ENCODE measurements around the gene HMCN2. TPM values are rescaled to one million over a fixed set of nuclear protein-coding genes. Genes with fewer than 3 reads are reported as not detected.

Gene HMCN2
- polyA plus RNA-seq, 2 of the 4 experiments (the other 2 are of a cell fraction), result 0.01 TPM; not detected in 1

GRCh38 chr9:130341839-130342713, 76.5 kb downstream of the HMCN2 start:
- no peak overlapping the region for H3K4me3 ChIP-seq
- no peaks in the 10 kb centered on the region for H3K4me1 ChIP-seq
- H3K27ac ChIP-seq, result no peak overlapping the region
- FAIRE-seq, result no peak
- TF ChIP-seq KDM1A (IDR thresholded peaks at IDR 0.05; ENCODE audit: low read depth), result no peak
- no peak for TF ChIP-seq POLR2AphosphoS2 (conservative IDR thresholded peaks at IDR 0.05; ENCODE audit: low read length)
- TF ChIP-seq ZC3H11A (IDR thresholded peaks at IDR 0.05), result peak; percentile 87
- no peak for TF ChIP-seq CHD2 (IDR thresholded peaks at IDR 0.05; ENCODE audit: low read length, partially characterized antibody)
- TF ChIP-seq NR3C1 (IDR thresholded peaks at IDR 0.05), result no peak
- TF ChIP-seq, protein P1, sequence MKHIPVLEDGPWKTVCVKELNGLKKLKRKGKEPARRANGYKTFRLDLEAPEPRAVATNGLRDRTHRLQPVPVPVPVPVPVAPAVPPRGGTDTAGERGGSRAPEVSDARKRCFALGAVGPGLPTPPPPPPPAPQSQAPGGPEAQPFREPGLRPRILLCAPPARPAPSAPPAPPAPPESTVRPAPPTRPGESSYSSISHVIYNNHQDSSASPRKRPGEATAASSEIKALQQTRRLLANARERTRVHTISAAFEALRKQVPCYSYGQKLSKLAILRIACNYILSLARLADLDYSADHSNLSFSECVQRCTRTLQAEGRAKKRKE (CRISPR knock-in tag; IDR thresholded peaks at IDR 0.05; ENCODE audit: low read depth), result no peak
- no peak for TF ChIP-seq HOXB5 (CRISPR knock-in tag; IDR thresholded peaks at IDR 0.05)
- no peak for TF ChIP-seq BHLHE40 (IDR thresholded peaks at IDR 0.05; ENCODE audit: low read depth, low read length)
- 69% methylated on average over 7 of the region's 13 CpGs for WGBS (ENCODE audit: missing lambda C conversion rate)
- no peak for DNase-seq (ENCODE audit: low read depth in 1 of 2, low spot score in 1 of 2)
- ATAC-seq, result no peak; a peak in 1 of 6 replicates
- no peaks in the 10 kb centered on the region for H3K9me3 ChIP-seq
- CTCF ChIA-PET, result interaction anchor here (0.6 to 3.9 kb wide), 18 partner anchors 8 to 239 kb away, joined by 3 to 31 read pairs (median 4); no protein-coding TSS in a partner anchor
- no peak overlapping the region for H3K4me2 ChIP-seq
- POLR2A ChIA-PET, result no interaction called here

DNA sequence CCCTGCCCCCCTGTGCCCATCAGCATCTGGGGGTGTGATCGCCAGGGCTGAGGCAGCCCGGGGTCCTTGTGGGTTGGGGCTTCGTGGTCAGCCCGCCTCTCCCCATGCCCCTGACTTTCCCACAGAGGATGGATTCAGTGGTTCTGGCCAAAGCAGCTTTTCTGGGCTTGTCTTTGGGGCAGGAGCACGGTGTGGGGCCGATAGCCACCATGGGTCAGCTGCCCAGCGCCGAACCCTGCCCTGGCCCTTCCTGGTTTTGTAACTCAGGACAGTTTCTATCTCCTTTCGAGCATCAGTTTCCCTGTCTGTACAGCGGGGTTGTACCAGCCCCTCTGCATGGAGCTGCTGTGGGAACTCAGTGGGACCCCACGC, 77.1 kb downstream of the HMCN2 start:
- no peak overlapping the region for H3K27ac ChIP-seq
- DNase-seq (ENCODE audit: low read depth in 1 of 2, low spot score in 1 of 2) (no peak), ATAC-seq (peak in 1 of 2 experiments; percentile 8; a peak in 1 of 6 replicates), FAIRE-seq (no peak)
- H3K4me2 ChIP-seq, result no peak overlapping the region
- H3K9me3 ChIP-seq, result no peaks in the 10 kb centered on the region
- ChIA-PET POLR2A (no interaction called here), CTCF (interaction anchor here (0.7 to 3.9 kb wide), 17 partner anchors 8 to 239 kb away, joined by 3 to 31 read pairs (median 4); no protein-coding TSS in a partner anchor)
- no peaks in the 10 kb centered on the region for H3K4me1 ChIP-seq
- no peak overlapping the region for H3K4me3 ChIP-seq
- WGBS (ENCODE audit: missing lambda C conversion rate), result 49% methylated on average over 8 of the region's 11 CpGs
- TF ChIP-seq RAD21 (conservative IDR thresholded peaks at IDR 0.05 in 1 of 2, IDR thresholded peaks at IDR 0.05 in 1 of 2) (no peak), EP300 (IDR thresholded peaks at IDR 0.05) (no peak)

DNA sequence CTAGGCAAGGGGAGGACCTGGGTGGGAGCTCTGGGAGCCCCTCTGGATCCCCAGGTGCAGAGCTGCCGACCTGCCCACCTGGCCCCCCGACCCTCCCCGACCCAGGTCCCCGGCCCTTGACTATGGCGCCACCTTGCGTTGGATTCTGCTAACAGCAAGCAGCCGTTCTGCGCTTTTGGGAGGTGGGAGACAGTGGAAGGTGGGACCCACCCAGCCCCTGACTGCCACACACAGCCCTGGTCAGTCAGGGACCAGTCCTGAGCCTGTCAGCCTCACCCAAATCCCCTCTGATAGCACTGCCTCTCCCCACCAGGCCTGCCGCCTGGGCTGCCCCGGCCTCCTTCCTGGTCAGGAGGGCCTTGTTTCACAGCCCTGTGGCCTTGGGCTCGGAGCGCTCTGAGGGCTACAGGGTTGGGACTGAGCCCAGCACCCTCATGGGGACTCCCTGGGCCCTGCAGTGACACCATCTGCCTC, 77.9 kb downstream of the HMCN2 start:
- POLR2A ChIA-PET, result no interaction called here
- CTCF ChIA-PET, result interaction anchor here (0.5 to 3.9 kb wide), 27 partner anchors 9 to 473 kb away, joined by 3 to 31 read pairs (median 4); no protein-coding TSS in a partner anchor
- 100% methylated on average over 1 of the region's 12 CpGs for WGBS (ENCODE audit: missing lambda C conversion rate)

DNA sequence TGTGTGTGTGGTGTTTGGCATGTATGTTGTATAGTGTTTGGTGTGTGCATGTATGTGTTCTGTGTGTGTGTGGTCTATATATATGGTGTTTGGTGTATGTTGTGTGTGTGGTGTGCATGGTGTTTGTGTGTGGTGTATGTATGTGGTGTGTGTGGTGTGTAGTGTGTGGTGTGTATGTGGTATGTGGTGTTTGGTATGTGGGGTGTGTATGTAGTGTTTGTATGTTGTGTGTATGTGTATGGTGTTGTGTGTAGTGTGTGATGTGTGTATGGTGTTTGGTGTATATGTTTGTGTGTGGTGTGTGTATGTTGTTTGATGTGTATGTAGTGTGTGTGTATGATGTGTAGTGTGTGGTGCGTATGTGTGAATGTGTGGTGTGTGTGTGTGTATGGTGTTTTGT, 78.8 kb downstream of the HMCN2 start:
- CTCF ChIA-PET, result interaction anchor here (0.7 to 3.9 kb wide), 16 partner anchors 10 to 251 kb away, joined by 3 to 31 read pairs (median 4); no protein-coding TSS in a partner anchor
- TF ChIP-seq NFE2L2 (conservative IDR thresholded peaks at IDR 0.05; ENCODE audit: low read length), result no peak
- no peak for TF ChIP-seq MAX (IDR thresholded peaks at IDR 0.05)
- no peak for TF ChIP-seq MAZ (IDR thresholded peaks at IDR 0.05; ENCODE audit: borderline replicate concordance, low read depth, low read length)
- no peak for TF ChIP-seq BHLHE40 (IDR thresholded peaks at IDR 0.05; ENCODE audit: low read depth, low read length)
- no peak for TF ChIP-seq NPAS2 (CRISPR knock-in tag; IDR thresholded peaks at IDR 0.05; ENCODE audit: borderline replicate concordance)
- no peak for TF ChIP-seq EP300 (IDR thresholded peaks at IDR 0.05)
- no peak for TF ChIP-seq NR3C1 (IDR thresholded peaks at IDR 0.05)
- TF ChIP-seq, protein P2, sequence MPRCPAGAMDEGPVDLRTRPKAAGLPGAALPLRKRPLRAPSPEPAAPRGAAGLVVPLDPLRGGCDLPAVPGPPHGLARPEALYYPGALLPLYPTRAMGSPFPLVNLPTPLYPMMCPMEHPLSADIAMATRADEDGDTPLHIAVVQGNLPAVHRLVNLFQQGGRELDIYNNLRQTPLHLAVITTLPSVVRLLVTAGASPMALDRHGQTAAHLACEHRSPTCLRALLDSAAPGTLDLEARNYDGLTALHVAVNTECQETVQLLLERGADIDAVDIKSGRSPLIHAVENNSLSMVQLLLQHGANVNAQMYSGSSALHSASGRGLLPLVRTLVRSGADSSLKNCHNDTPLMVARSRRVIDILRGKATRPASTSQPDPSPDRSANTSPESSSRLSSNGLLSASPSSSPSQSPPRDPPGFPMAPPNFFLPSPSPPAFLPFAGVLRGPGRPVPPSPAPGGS (IDR thresholded peaks at IDR 0.05), result no peak
- no peak for TF ChIP-seq FOSB (CRISPR knock-in tag; IDR thresholded peaks at IDR 0.05)
- TF ChIP-seq, protein P1 (CRISPR knock-in tag; IDR thresholded peaks at IDR 0.05; ENCODE audit: low read depth), result no peak
- no peak for TF ChIP-seq MYC (IDR thresholded peaks at IDR 0.05; ENCODE audit: borderline replicate concordance, low read length)
- TF ChIP-seq RCOR1 (IDR thresholded peaks at IDR 0.05; ENCODE audit: low read depth, low read length), result no peak
- TF ChIP-seq ESRRA (IDR thresholded peaks at IDR 0.05; ENCODE audit: borderline replicate concordance, low read length), result no peak
- no peak for TF ChIP-seq EHF (CRISPR knock-in tag; IDR thresholded peaks at IDR 0.05)

More for the DNA sequence above, 77.9 kb downstream of the HMCN2 start:
- DNase-seq (ENCODE audit: low read depth in 1 of 2, low spot score in 1 of 2), result no peak
- Histone ChIP-seq H3K4me2 (no peak overlapping the region), H3K4me3 (no peak overlapping the region), H3K27ac (no peak overlapping the region), H3K4me1 (no peaks in the 10 kb centered on the region), H3K9me3 (no peaks in the 10 kb centered on the region)
- no peak for FAIRE-seq
- peak in 1 of 2 experiments; percentile 62; a peak in 3 of 6 replicates for ATAC-seq
- TF ChIP-seq, protein P3, sequence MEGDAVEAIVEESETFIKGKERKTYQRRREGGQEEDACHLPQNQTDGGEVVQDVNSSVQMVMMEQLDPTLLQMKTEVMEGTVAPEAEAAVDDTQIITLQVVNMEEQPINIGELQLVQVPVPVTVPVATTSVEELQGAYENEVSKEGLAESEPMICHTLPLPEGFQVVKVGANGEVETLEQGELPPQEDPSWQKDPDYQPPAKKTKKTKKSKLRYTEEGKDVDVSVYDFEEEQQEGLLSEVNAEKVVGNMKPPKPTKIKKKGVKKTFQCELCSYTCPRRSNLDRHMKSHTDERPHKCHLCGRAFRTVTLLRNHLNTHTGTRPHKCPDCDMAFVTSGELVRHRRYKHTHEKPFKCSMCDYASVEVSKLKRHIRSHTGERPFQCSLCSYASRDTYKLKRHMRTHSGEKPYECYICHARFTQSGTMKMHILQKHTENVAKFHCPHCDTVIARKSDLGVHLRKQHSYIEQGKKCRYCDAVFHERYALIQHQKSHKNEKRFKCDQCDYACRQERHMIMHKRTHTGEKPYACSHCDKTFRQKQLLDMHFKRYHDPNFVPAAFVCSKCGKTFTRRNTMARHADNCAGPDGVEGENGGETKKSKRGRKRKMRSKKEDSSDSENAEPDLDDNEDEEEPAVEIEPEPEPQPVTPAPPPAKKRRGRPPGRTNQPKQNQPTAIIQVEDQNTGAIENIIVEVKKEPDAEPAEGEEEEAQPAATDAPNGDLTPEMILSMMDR (IDR thresholded peaks at IDR 0.05), result peak; percentile 74
- TF ChIP-seq RAD21 (conservative IDR thresholded peaks at IDR 0.05 in 1 of 2, IDR thresholded peaks at IDR 0.05 in 1 of 2), result peak; percentile 77 to 82
- TF ChIP-seq MAZ (IDR thresholded peaks at IDR 0.05; ENCODE audit: borderline replicate concordance, low read depth, low read length), result no peak
- TF ChIP-seq SMC3 (IDR thresholded peaks at IDR 0.05), result peak; percentile 70

More for the DNA sequence above, 78.8 kb downstream of the HMCN2 start:
- POLR2A ChIA-PET, result no interaction called here
- H3K9me3 ChIP-seq, result no peaks in the 10 kb centered on the region
- DNase-seq (ENCODE audit: low read depth in 1 of 2, low spot score in 1 of 2), result no peak
- no peaks in the 10 kb centered on the region for H3K4me1 ChIP-seq
- 55% methylated on average over 1 of the region's 1 CpG for WGBS (ENCODE audit: missing lambda C conversion rate)
- H3K4me3 ChIP-seq, result no peak overlapping the region
- FAIRE-seq, result no peak
- no peak overlapping the region for H3K4me2 ChIP-seq
- no peak for ATAC-seq
- no peak overlapping the region for H3K27ac ChIP-seq
